Measurements from ENCODE around the gene DAW1. TPM values are rescaled to one million over a fixed set of nuclear protein-coding genes. Genes with fewer than 3 reads are reported as not detected.

The DAW1 gene, protein sequence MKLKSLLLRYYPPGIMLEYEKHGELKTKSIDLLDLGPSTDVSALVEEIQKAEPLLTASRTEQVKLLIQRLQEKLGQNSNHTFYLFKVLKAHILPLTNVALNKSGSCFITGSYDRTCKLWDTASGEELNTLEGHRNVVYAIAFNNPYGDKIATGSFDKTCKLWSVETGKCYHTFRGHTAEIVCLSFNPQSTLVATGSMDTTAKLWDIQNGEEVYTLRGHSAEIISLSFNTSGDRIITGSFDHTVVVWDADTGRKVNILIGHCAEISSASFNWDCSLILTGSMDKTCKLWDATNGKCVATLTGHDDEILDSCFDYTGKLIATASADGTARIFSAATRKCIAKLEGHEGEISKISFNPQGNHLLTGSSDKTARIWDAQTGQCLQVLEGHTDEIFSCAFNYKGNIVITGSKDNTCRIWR
- not detected in 2 replicates for total RNA-seq (2016; rRNA removed; fragmentation: Illumina TruSeq; extraction: Trizol)
- total RNA-seq (2016; cell fraction: cytosol; rRNA removed; fragmentation: Illumina TruSeq; extraction: Trizol; ENCODE audit: low read depth) = not detected in 2 replicates
- total RNA-seq (2016; cell fraction: insoluble cytoplasmic fraction; rRNA removed; fragmentation: Illumina TruSeq; extraction: Trizol) = not detected in 2 replicates
- total RNA-seq (2016; cell fraction: membrane; rRNA removed; fragmentation: Illumina TruSeq; extraction: Trizol) = not detected in 2 replicates
- not detected in 2 replicates for total RNA-seq (2016; cell fraction: nucleus; rRNA removed; fragmentation: Illumina TruSeq; extraction: Trizol)
- polyA plus RNA-seq (2011; rRNA removed) = not detected in 2 replicates
- polyA plus RNA-seq (2011; cell fraction: cytosol; rRNA removed) = not detected in 2 replicates
- 0.07 TPM in 1 of 2 replicates, not detected in the other for polyA plus RNA-seq (2011; cell fraction: nucleus; rRNA removed)
- polyA plus RNA-seq (2012) = not detected in 2 replicates
- polyA plus RNA-seq (2016; cell fraction: cytosol; fragmentation: Illumina TruSeq; extraction: Trizol; ENCODE audit: low read depth) = not detected in 2 replicates
- not detected in 2 replicates for polyA plus RNA-seq (2016; cell fraction: insoluble cytoplasmic fraction; fragmentation: Illumina TruSeq; extraction: Trizol; ENCODE audit: low read depth)
- not detected in 2 replicates for polyA plus RNA-seq (2016; cell fraction: membrane; fragmentation: Illumina TruSeq; extraction: Trizol; ENCODE audit: low read depth)
- polyA plus RNA-seq (2016; cell fraction: nucleus; fragmentation: Illumina TruSeq; extraction: Trizol; ENCODE audit: insufficient read depth, low read depth) = not detected in 2 replicates
- 0.19 TPM in 1 of 2 replicates, not detected in the other for polyA minus RNA-seq (2011; rRNA and poly(A)+ RNA removed; ENCODE audit: low replicate concordance)
- not detected in 2 replicates for polyA minus RNA-seq (2011; cell fraction: cytosol; rRNA and poly(A)+ RNA removed)
- polyA minus RNA-seq (2011; cell fraction: nucleus; rRNA and poly(A)+ RNA removed) = not detected in 2 replicates
- Bru-seq, nascent RNA = percentile 7 among the genes with signal in this experiment
- percentile 5 among the genes with signal in this experiment for BruChase-seq, experiment 1, labeled RNA remaining after a 6-hour chase
- percentile 18 among the genes with signal in this experiment for BruChase-seq, experiment 2, labeled RNA remaining after a 2-hour chase
- long read RNA-seq, experiment 1 = 0 reads
- long read RNA-seq, experiment 2 = 0 reads

DNA sequence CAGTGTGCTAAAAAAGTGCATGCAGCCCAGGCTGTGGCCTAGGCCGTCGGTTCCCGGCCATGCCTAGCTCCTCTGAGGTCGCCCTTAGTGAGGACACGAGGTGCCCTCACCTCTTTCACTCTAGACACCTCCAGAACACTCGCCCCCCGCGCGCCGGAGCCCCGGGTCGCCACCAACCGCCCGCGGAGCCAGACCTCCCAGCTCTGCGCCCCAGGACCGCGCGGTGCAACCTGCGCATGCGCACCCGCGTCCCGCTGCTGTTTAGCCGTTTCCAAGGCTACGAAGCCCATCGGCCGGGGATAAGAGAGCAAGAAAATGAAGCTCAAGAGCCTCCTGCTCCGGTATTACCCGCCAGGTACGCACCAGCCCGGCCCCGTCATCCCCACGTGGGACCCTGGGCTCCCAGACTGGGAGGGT lies at the start of gene DAW1:
DAW1 (plus strand) TSS at position 257 of the 417 bp plus-strand sequence; CDS start at position 316, 59 bp downstream.
- DNase-seq (ENCODE audit: low spot score) (peak; percentile 21), ATAC-seq (peak; percentile 90), FAIRE-seq (no peak)
- Histone ChIP-seq H3K4me1 (ENCODE audit: insufficient read depth, low read length) (no peaks in the 10 kb centered on the region), H3K27me3 (ENCODE audit: control insufficient read depth in 1 of 2, insufficient read depth in 2 of 2, low read length in 2 of 2) (peaks cover 3 to 38% of the 10 kb centered on the region in 2 experiments; a peak in 4 of 5 replicates), H3K36me3 (replicated peaks in 1 of 2; ENCODE audit: control insufficient read depth in 1 of 2, insufficient read depth in 2 of 2, low read length in 2 of 2) (no peaks in the 10 kb centered on the region), H3K4me2 (ENCODE audit: low read depth, low read length) (peak within 1 kb of the TSS; percentile 61), H3K79me2 (ENCODE audit: insufficient read depth, low read length) (no peaks in the 10 kb centered on the region), H3K9ac (ENCODE audit: insufficient read depth, low read depth, low read length) (no peak within 1 kb of the TSS; the same call in 1 of the 2 replicates), H3K4me3 (replicated peaks in 1 of 3; ENCODE audit: insufficient read depth in 1 of 3, low read depth in 2 of 3, low read length in 3 of 3) (peak within 1 kb of the TSS in 2 of 3 experiments; percentile 37 to 55; a peak in 3 of 6 replicates), H3K9me3 (ENCODE audit: low read length) (no peaks in the 10 kb centered on the region), H3K27ac (ENCODE audit: extremely low read length, insufficient read depth, low read length) (no peak within 1 kb of the TSS), H2AFZ (ENCODE audit: low read length) (no peak within 1 kb of the TSS), H4K20me1 (ENCODE audit: insufficient read depth, low read length) (no peaks in the 10 kb centered on the region)
- CTCF ChIA-PET (ENCODE audit: low intra/inter-chr PET ratio, low total read pairs) = no interaction called here
- BruUV-seq (replicated peaks) = no TSS peak
- WGBS (ENCODE audit: low lambda C conversion rate) = 59% methylated on average over 34 of the region's 34 CpGs
- POLR2A ChIA-PET = no interaction called here
- intact Hi-C loops (cut with micrococcal nuclease; ENCODE audit: unreplicated experiment) = no loop called here
- in situ Hi-C loops (cut with HindIII; ENCODE audit: extremely low pct_ligation_motif_present, low pct_unique_long_range_greater_than_20kb) = no loop called here
- no peak for TF ChIP-seq ZNF235 (CRISPR knock-in tag; IDR thresholded peaks at IDR 0.05; ENCODE audit: borderline replicate concordance)
- peak; percentile 29; the same call in 1 of the 2 replicates for TF ChIP-seq GABPB1 (CRISPR knock-in tag; IDR thresholded peaks at IDR 0.05)
- TF ChIP-seq ZNF460 (CRISPR knock-in tag; IDR thresholded peaks at IDR 0.05; ENCODE audit: borderline replicate concordance) = no peak
- TF ChIP-seq SIN3A (IDR thresholded peaks at IDR 0.05; ENCODE audit: borderline replicate concordance, low read depth, low read length) = no peak
- TF ChIP-seq, protein P1, sequence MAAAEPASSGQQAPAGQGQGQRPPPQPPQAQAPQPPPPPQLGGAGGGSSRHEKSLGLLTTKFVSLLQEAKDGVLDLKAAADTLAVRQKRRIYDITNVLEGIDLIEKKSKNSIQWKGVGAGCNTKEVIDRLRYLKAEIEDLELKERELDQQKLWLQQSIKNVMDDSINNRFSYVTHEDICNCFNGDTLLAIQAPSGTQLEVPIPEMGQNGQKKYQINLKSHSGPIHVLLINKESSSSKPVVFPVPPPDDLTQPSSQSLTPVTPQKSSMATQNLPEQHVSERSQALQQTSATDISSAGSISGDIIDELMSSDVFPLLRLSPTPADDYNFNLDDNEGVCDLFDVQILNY (CRISPR knock-in tag; conservative IDR thresholded peaks at IDR 0.05) = no peak
- TF ChIP-seq, protein P2, sequence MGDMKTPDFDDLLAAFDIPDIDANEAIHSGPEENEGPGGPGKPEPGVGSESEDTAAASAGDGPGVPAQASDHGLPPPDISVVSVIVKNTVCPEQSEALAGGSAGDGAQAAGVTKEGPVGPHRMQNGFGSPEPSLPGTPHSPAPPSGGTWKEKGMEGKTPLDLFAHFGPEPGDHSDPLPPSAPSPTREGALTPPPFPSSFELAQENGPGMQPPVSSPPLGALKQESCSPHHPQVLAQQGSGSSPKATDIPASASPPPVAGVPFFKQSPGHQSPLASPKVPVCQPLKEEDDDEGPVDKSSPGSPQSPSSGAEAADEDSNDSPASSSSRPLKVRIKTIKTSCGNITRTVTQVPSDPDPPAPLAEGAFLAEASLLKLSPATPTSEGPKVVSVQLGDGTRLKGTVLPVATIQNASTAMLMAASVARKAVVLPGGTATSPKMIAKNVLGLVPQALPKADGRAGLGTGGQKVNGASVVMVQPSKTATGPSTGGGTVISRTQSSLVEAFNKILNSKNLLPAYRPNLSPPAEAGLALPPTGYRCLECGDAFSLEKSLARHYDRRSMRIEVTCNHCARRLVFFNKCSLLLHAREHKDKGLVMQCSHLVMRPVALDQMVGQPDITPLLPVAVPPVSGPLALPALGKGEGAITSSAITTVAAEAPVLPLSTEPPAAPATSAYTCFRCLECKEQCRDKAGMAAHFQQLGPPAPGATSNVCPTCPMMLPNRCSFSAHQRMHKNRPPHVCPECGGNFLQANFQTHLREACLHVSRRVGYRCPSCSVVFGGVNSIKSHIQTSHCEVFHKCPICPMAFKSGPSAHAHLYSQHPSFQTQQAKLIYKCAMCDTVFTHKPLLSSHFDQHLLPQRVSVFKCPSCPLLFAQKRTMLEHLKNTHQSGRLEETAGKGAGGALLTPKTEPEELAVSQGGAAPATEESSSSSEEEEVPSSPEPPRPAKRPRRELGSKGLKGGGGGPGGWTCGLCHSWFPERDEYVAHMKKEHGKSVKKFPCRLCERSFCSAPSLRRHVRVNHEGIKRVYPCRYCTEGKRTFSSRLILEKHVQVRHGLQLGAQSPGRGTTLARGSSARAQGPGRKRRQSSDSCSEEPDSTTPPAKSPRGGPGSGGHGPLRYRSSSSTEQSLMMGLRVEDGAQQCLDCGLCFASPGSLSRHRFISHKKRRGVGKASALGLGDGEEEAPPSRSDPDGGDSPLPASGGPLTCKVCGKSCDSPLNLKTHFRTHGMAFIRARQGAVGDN (CRISPR knock-in tag; IDR thresholded peaks at IDR 0.05) = peak; percentile 58
- no peak for TF ChIP-seq TRIM24 (CRISPR knock-in tag; IDR thresholded peaks at IDR 0.05)
- TF ChIP-seq, protein P3, sequence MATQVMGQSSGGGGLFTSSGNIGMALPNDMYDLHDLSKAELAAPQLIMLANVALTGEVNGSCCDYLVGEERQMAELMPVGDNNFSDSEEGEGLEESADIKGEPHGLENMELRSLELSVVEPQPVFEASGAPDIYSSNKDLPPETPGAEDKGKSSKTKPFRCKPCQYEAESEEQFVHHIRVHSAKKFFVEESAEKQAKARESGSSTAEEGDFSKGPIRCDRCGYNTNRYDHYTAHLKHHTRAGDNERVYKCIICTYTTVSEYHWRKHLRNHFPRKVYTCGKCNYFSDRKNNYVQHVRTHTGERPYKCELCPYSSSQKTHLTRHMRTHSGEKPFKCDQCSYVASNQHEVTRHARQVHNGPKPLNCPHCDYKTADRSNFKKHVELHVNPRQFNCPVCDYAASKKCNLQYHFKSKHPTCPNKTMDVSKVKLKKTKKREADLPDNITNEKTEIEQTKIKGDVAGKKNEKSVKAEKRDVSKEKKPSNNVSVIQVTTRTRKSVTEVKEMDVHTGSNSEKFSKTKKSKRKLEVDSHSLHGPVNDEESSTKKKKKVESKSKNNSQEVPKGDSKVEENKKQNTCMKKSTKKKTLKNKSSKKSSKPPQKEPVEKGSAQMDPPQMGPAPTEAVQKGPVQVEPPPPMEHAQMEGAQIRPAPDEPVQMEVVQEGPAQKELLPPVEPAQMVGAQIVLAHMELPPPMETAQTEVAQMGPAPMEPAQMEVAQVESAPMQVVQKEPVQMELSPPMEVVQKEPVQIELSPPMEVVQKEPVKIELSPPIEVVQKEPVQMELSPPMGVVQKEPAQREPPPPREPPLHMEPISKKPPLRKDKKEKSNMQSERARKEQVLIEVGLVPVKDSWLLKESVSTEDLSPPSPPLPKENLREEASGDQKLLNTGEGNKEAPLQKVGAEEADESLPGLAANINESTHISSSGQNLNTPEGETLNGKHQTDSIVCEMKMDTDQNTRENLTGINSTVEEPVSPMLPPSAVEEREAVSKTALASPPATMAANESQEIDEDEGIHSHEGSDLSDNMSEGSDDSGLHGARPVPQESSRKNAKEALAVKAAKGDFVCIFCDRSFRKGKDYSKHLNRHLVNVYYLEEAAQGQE (IDR thresholded peaks at IDR 0.05; ENCODE audit: borderline replicate concordance in 1 of 2, low read depth in 1 of 2, low read length in 2 of 2) = no peak

All from HepG2 (cell line).